ENCODE results near the gene SIAH2. TPM values are rescaled to one million over a fixed set of nuclear protein-coding genes. Genes with fewer than 3 reads are reported as not detected.

The SIAH2 gene
- total and polyA plus RNA-seq, 2 experiments from 2014 or later = 6.3 to 28.8 TPM

DNA sequence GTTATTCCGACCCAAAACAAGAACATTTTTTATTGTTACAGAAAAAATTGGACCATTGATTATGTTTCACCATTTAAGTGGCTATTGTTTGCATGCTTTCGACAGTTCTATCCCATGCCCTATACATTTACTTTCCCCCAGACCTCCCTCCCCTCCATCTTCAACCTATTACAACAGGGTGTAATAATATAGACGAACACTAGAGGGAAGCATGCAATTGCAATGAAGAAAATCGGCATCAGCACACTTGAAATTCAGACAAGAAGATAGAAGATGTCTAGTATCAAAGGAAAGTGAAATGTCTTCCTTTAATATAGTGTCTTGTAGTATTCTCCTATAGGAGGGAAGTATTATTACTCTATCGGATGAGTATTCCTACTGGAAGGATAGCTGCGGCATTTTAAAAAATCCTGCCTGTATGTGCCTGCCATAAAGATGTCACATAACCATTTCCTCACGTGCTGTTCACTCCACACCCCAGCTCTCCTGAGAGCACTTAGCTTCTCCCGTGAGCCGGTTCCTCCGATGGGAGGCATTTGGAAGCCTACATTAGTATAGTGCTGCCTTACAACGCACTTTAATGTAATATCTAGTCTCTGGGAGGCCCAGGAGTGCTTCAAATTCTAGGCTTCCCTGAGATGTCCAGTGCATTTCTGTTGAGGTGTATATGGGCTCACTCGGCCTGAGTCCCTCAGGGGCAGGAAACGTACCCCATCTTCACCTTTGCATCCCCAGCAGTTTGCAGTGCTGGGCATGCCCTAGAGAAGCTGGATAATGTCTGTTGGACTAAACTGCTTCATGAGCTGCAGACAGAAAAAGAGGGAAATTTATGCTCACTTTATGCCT lies 41.5 kb downstream of the SIAH2 start:
- Mint-ChIP-seq H3K36me3 (ENCODE audit: low read depth) (no peaks in the 10 kb centered on the region), H3K4me3 (no peak overlapping the region), H3K27ac (no peak overlapping the region), H3K27me3 (ENCODE audit: insufficient read depth, low read depth, poor library complexity) (peaks cover 5% of the 10 kb centered on the region), H3K9me3 (no peaks in the 10 kb centered on the region; the same call in 2 of the 3 replicates), H3K4me1 (no peaks in the 10 kb centered on the region)
- Histone ChIP-seq H3K4me3 (no peak overlapping the region), H3K36me3 (ENCODE audit: insufficient read depth) (no peaks in the 10 kb centered on the region), H3K27ac (ENCODE audit: low read depth) (no peak overlapping the region), H3K27me3 (ENCODE audit: insufficient read depth) (no peaks in the 10 kb centered on the region), H4K20me1 (replicated peaks; ENCODE audit: insufficient read depth) (no peaks in the 10 kb centered on the region), H3F3A (replicated peaks; ENCODE audit: low read depth) (no peaks in the 10 kb centered on the region), H3K79me2 (replicated peaks; ENCODE audit: insufficient read depth) (no peaks in the 10 kb centered on the region), H2AFZ (no peak overlapping the region), H3K9me2 (ENCODE audit: insufficient read depth) (no peaks in the 10 kb centered on the region), H3K4me1 (ENCODE audit: insufficient read depth) (no peaks in the 10 kb centered on the region), H3K4me2 (no peak overlapping the region)
- TF ChIP-seq, protein P1, sequence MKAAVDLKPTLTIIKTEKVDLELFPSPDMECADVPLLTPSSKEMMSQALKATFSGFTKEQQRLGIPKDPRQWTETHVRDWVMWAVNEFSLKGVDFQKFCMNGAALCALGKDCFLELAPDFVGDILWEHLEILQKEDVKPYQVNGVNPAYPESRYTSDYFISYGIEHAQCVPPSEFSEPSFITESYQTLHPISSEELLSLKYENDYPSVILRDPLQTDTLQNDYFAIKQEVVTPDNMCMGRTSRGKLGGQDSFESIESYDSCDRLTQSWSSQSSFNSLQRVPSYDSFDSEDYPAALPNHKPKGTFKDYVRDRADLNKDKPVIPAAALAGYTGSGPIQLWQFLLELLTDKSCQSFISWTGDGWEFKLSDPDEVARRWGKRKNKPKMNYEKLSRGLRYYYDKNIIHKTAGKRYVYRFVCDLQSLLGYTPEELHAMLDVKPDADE (IDR thresholded peaks at IDR 0.05) = no peak
- peak; percentile 84 to 92 for TF ChIP-seq CTCF (conservative IDR thresholded peaks at IDR 0.05; ENCODE audit: low read depth in 2 of 2)
- ATAC-seq (peak; percentile 88), DNase-seq (ENCODE audit: low spot score) (peak; percentile 87)

GRCh38 chr3:150720444-150720843 lies 42.5 kb downstream of the SIAH2 start:
- no peaks in the 10 kb centered on the region for H3K36me3 ChIP-seq (ENCODE audit: insufficient read depth)
- H3K27ac ChIP-seq (ENCODE audit: low read depth) = no peak overlapping the region
- Mint-ChIP-seq H3K4me1 (no peaks in the 10 kb centered on the region), H3K27me3 (ENCODE audit: insufficient read depth, low read depth, poor library complexity) (peaks cover 2% of the 10 kb centered on the region), H3K4me3 (no peak overlapping the region), H3K36me3 (ENCODE audit: low read depth) (peaks cover under 1% of the 10 kb centered on the region; the same call in 1 of the 3 replicates), H3K9me3 (peaks cover 3% of the 10 kb centered on the region; the same call in 1 of the 3 replicates), H3K27ac (no peak overlapping the region)
- no peak overlapping the region for H2AFZ ChIP-seq
- H3K79me2 ChIP-seq (replicated peaks; ENCODE audit: insufficient read depth) = no peaks in the 10 kb centered on the region
- H3F3A ChIP-seq (replicated peaks; ENCODE audit: low read depth) = no peaks in the 10 kb centered on the region
- H4K20me1 ChIP-seq (replicated peaks; ENCODE audit: insufficient read depth) = no peaks in the 10 kb centered on the region
- no peaks in the 10 kb centered on the region for H3K27me3 ChIP-seq (ENCODE audit: insufficient read depth)
- no peak overlapping the region for H3K4me3 ChIP-seq
- no peaks in the 10 kb centered on the region for H3K9me2 ChIP-seq (ENCODE audit: insufficient read depth)
- no peak for DNase-seq (ENCODE audit: low spot score)
- no peak for ATAC-seq
- H3K4me1 ChIP-seq (ENCODE audit: insufficient read depth) = no peaks in the 10 kb centered on the region
- H3K4me2 ChIP-seq = no peak overlapping the region
- TF ChIP-seq REST (IDR thresholded peaks at IDR 0.05; ENCODE audit: unreplicated experiment) = no peak
- TF ChIP-seq, protein P1 (IDR thresholded peaks at IDR 0.05) = no peak
- TF ChIP-seq POLR2AphosphoS5 (IDR thresholded peaks at IDR 0.05; ENCODE audit: low read depth) = no peak
- TF ChIP-seq NANOG (IDR thresholded peaks at IDR 0.05; ENCODE audit: borderline replicate concordance) = no peak
- no peak for TF ChIP-seq CTCF (conservative IDR thresholded peaks at IDR 0.05; ENCODE audit: low read depth in 2 of 2)
